ENCODE results near the gene ZDHHC19. TPM values are rescaled to one million over a fixed set of nuclear protein-coding genes. Genes with fewer than 3 reads are reported as not detected.
A peak's percentile ranks its signal among the peaks of the same experiment; 100 is the strongest.

Gene ZDHHC19
- total and polyA plus RNA-seq, 12 donors: 0.19 to 1.3 (median 0.77) TPM; not detected in 9

DNA sequence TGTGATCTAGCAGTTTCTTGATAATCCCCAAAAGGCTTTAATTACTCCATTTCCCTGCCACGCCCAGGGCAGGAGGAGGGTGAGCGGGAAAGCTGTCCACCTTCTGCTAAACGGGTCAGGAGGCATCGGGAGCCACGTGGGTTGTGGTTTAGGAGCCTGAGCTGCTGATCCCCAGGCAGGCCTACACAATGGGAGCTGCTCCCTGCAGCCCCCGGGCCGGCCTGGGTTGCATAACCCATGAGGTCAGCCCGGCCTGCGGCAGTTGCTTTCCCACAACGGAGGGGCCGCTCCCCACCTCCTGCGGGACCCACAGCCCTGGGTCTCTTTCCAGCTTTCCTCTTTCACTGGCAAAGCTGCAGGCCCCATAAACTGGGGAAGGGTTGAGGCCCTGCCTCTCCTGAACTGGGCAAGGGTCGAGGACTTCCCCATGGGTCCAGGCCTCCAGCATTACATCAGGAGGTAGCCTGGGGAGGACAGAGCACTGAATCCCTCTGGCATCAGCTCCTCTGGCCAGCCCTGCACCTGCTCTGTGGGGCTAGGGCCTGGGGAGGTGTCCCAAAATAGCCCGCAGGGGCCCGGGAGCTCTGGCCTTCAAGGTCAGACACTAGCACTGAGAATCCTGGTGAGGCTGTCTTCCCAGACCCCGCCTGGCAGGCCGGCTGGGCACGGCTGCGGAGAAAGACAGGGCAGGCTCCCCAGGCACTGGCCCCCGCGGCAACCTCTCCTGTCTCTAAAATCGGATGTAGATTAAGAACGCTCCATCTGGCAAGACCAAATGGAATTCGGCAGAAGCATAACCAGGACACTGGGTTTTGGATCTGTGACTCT lies 47.3 kb downstream of the ZDHHC19 start:
- Histone ChIP-seq H3K27me3 (no peaks in the 10 kb centered on the region), H3K4me1 (peaks cover 0 to 25% (median 6%) of the 10 kb centered on the region in 9 donors), H3K4me3 (peak overlapping the region in 9 of 10 donors; percentile 8 to 44 (median 39)), H3K27ac (peak overlapping the region in 9 of 10 donors; percentile 20 to 75 (median 62)), H3K36me3 (no peaks in the 10 kb centered on the region), H3K9me3 (no peaks in the 10 kb centered on the region)
- DNase-seq (peak; percentile 31 to 46), ATAC-seq (peak; percentile 61 to 88 (median 83))
- no peak for TF ChIP-seq CTCF (IDR thresholded peaks at IDR 0.05)
- WGBS, 2 donors: 48 to 53% methylated on average over 24 of the region's 24 CpGs
- intact Hi-C loops (cut with DNase I): no loop called here

DNA sequence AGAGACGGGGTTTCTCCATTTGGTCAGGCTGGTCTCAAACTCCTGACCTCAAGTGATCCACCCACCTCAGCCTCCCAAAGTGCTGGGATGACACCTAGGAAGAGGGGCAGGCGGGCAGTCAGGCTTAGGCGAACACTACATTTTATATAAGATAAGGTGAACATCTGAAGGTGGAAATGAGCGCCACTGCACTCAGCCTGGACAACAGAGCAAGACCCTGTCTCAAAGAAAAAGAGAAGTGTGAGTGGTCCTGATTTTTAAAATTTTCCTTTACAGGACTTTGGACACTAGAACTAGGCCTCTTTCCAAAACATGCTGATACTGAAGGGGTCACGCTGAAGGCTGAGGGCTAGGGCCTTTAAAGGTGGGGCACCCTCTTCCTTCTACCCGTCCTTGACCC lies 48.0 kb downstream of the ZDHHC19 start:
- ATAC-seq (no peak), DNase-seq (no peak)
- H3K9me3 ChIP-seq: no peaks in the 10 kb centered on the region
- H3K36me3 ChIP-seq: no peaks in the 10 kb centered on the region
- TF ChIP-seq CTCF (IDR thresholded peaks at IDR 0.05): no peak
- H3K27me3 ChIP-seq: peaks cover 0 to 4% (median 0%) of the 10 kb centered on the region in 7 donors
- H3K27ac ChIP-seq: peak overlapping the region in 3 of 10 donors; percentile 62 to 71 (median 65)
- intact Hi-C loops (cut with DNase I): no loop called here
- 93 to 94% methylated on average over 6 of the region's 6 CpGs for WGBS, 2 donors
- peaks cover 0 to 25% (median 6%) of the 10 kb centered on the region in 9 donors for H3K4me1 ChIP-seq
- no peak overlapping the region for H3K4me3 ChIP-seq

GRCh38 chr3:196162679-196163078 lies 48.5 kb downstream of the ZDHHC19 start:
- Histone ChIP-seq H3K27me3 (peaks cover 0 to 4% (median 0%) of the 10 kb centered on the region in 7 donors), H3K36me3 (no peaks in the 10 kb centered on the region), H3K27ac (no peak overlapping the region), H3K4me1 (peaks cover 0 to 25% (median 6%) of the 10 kb centered on the region in 9 donors), H3K4me3 (no peak overlapping the region), H3K9me3 (no peaks in the 10 kb centered on the region)
- 87 to 95% methylated on average over 9 of the region's 9 CpGs for WGBS, 2 donors
- TF ChIP-seq CTCF (IDR thresholded peaks at IDR 0.05): no peak
- ATAC-seq (no peak), DNase-seq (no peak)
- intact Hi-C loops (cut with DNase I): no loop called here

- intact Hi-C loops (cut with DNase I): no loop called here
- no peak for TF ChIP-seq CTCF (IDR thresholded peaks at IDR 0.05)
- peak in 4 of 8 donors; percentile 27 to 30 (median 29) for ATAC-seq
- peaks cover 0 to 25% (median 6%) of the 10 kb centered on the region in 9 donors for H3K4me1 ChIP-seq
- no peak overlapping the region for H3K4me3 ChIP-seq
- DNase-seq: no peak
- WGBS, 2 donors: 61 to 65% methylated on average over 15 of the region's 15 CpGs
- H3K36me3 ChIP-seq: no peaks in the 10 kb centered on the region
- H3K9me3 ChIP-seq: no peaks in the 10 kb centered on the region
- H3K27ac ChIP-seq: peak overlapping the region in 1 of 10 donors; percentile 76
- H3K27me3 ChIP-seq: peaks cover 0 to 4% (median 0%) of the 10 kb centered on the region in 7 donors
Observed at GRCh38 chr3:196159952-196160804, 51.0 kb downstream of the ZDHHC19 start.
